Naive thymus-derived CD8-positive, alpha-beta T cell (primary cell): ENCODE results near the gene DCX. TPM values are rescaled to one million over a fixed set of nuclear protein-coding genes. Genes with fewer than 3 reads are reported as not detected.

ENCODE experiments used
- polyA plus RNA-seq, 3 donors: library from polyadenylated mRNA; unstranded; fragments of 300-500 nt; fragmentation: Illumina TruSeq; gene quantifications; one replicate each; pipeline ENCODE4 v1.2.3, GENCODE V29; 2021
- total RNA-seq, 8 experiments: library from RNA in 2 of 8; stranded (reverse) in 2 of 8; gene quantifications; one replicate each; pipeline ENCODE4 v1.2.3 and lab custom pipeline; 2021 to 2026

The DCX gene
- total and polyA plus RNA-seq, 5 experiments from 2014 or later: not detected

Other genes starting within 250 kb of the DCX start
- not detected for gene CAPN6, start 141.7 kb downstream of the DCX start, total RNA-seq
- not detected for gene CAPN6, start 141.7 kb downstream of the DCX start, polyA plus RNA-seq
- not detected for gene SERTM2, start 99.5 kb upstream of the DCX start, total RNA-seq
- gene SERTM2, start 99.5 kb upstream of the DCX start, polyA plus RNA-seq: not detected